GM23248 (cell line): ENCODE data around the gene ANKRD61. TPM values are rescaled to one million over a fixed set of nuclear protein-coding genes. Genes with fewer than 3 reads are reported as not detected.
A peak's percentile ranks its signal among the peaks of the same experiment; 100 is the strongest.
"Not testable (repeated sequence)": the region's sequence is repeated elsewhere in the genome, so short reads cannot be mapped to it uniquely, and the experiment has no call there.

Source experiments
- DNase-seq: peaks from one replicate; pipeline ENCODE4 v3.0.0-alpha.2; 2015
- H2AFZ ChIP-seq: fragments of 200-600 bp; sonication (generic); 2 replicates; pipeline ENCODE4 v1.6.1; 2016; ENCODE audit warnings: antibody characterized with exemption
- H3F3A ChIP-seq: fragments of 200-600 bp; sonication (generic); 2 replicates; pipeline ENCODE4 v1.6.1; 2016; ENCODE audit warnings: mild to moderate bottlenecking, antibody characterized with exemption, mixed run types; ENCODE audit not compliant: insufficient read depth
- H3K27ac ChIP-seq: fragments of 200-600 bp; sonication (generic); 2 replicates; pipeline ENCODE4 v1.5.1; 2016; ENCODE audit warnings: mild to moderate bottlenecking
- H3K27me3 ChIP-seq: fragments of 200-600 bp; sonication (generic); replicated peaks from 2 replicates; pipeline ENCODE4 v1.6.1; 2016; ENCODE audit warnings: mild to moderate bottlenecking; ENCODE audit not compliant: insufficient read depth
- H3K36me3 ChIP-seq: fragments of 200-600 bp; sonication (generic); 2 replicates; pipeline ENCODE4 v1.6.1; 2016; ENCODE audit warnings: low read depth, mild to moderate bottlenecking
- H3K4me1 ChIP-seq: fragments of 200-600 bp; sonication (generic); 2 replicates; pipeline ENCODE4 v1.6.1; 2016; ENCODE audit warnings: mild to moderate bottlenecking; ENCODE audit not compliant: insufficient read depth
- H3K4me2 ChIP-seq: fragments of 200-600 bp; sonication (generic); one replicate; pipeline ENCODE4 v1.6.1; 2016; ENCODE audit warnings: mild to moderate bottlenecking; ENCODE audit not compliant: unreplicated experiment
- H3K4me3 ChIP-seq: fragments of 200-600 bp; sonication (generic); 2 replicates; pipeline ENCODE4 v1.5.1; 2016; ENCODE audit warnings: mild to moderate bottlenecking
- H3K79me2 ChIP-seq: fragments of 200-600 bp; sonication (generic); 2 replicates; pipeline ENCODE4 v1.6.1; 2016; ENCODE audit warnings: mild to moderate bottlenecking; ENCODE audit not compliant: insufficient read depth
- H3K9ac ChIP-seq: fragments of 200-600 bp; sonication (generic); 2 replicates; pipeline ENCODE4 v1.6.1; 2016; ENCODE audit warnings: mild to moderate bottlenecking
- H3K9me2 ChIP-seq: fragments of 200-600 bp; sonication (generic); 2 replicates; pipeline ENCODE4 v1.6.1; 2016; ENCODE audit warnings: mixed run types, mild to moderate bottlenecking, moderate library complexity; ENCODE audit not compliant: insufficient read depth
- H3K9me3 ChIP-seq: fragments of 200-600 bp; sonication (generic); one replicate; pipeline ENCODE4 v1.6.1; 2017; ENCODE audit warnings: low read depth
- H4K20me1 ChIP-seq: fragments of 200-600 bp; sonication (generic); 2 replicates; pipeline ENCODE4 v1.6.0; 2016; ENCODE audit not compliant: insufficient read depth
- EZH2 ChIP-seq: fragments of 200-600 bp; sonication (generic); IDR thresholded peaks from 2 replicates; pipeline ENCODE4 v1.6.1; 2018; ENCODE audit warnings: antibody characterized with exemption, mild to moderate bottlenecking; ENCODE audit not compliant: insufficient read depth, poor library complexity, severe bottlenecking
- EZH2phosphoT487 ChIP-seq: fragments of 200-600 bp; sonication (generic); IDR thresholded peaks from 2 replicates; pipeline ENCODE4 v1.6.1; 2018; ENCODE audit warnings: antibody characterized with exemption, moderate library complexity, mild to moderate bottlenecking, low read depth; ENCODE audit not compliant: insufficient read depth
- WGBS, 2 experiments: methylation state at CpG; one replicate each; pipeline ENCODE4 v1.1.6; 2015 to 2017; ENCODE audit warnings: low lambda C conversion rate in 2 of 2, low coverage in 1 of 2; ENCODE audit errors: missing lambda C conversion rate in 2 of 2; 5-methylcytosine and 5-hydroxymethylcytosine counted together
- in situ Hi-C: fragments of 300-500 bp; cut with MboI; formaldehyde crosslinking; loops from 2 replicates; pipeline ENCODE4 v1.15.0; 2020
- polyA plus RNA-seq: library from polyadenylated mRNA; unstranded; fragments of >200 nt; fragmentation: Nextera tagmentation; extraction: Ambion mirVana; gene quantifications from 2 replicates; pipeline ENCODE4 v1.2.1, GENCODE V29; 2016
- total RNA-seq: library from RNA; depleted of rRNA; stranded (reverse); fragments of >200 nt; shearing (Covaris generic); gene quantifications from 2 replicates; pipeline ENCODE4 v1.2.3, GENCODE V29; 2014

ANKRD61 gene
- total and polyA plus RNA-seq, 2 experiments from 2014 or later: 0.24 TPM; not detected in 1

GRCh38 chr7:6008668-6009611 lies 22.2 kb upstream of the ANKRD61 start, which contains the start of the genes AIMP2 and PMS2:
Gene AIMP2 (plus strand): TSS chr7:6009272. CDS start chr7:6009364, 92 bp downstream.
Gene PMS2 (minus strand): TSS chr7:6009049. CDS start chr7:6009019, 30 bp downstream.
- in situ Hi-C loops: loop anchor here (10.0 to 25.0 kb wide), 2 partner anchors 147 to 316 kb away; no protein-coding TSS in a partner anchor
- no peak for TF ChIP-seq EZH2phosphoT487
- TF ChIP-seq EZH2: no peak
- peak within 1 kb of the TSS; percentile 88 for H2AFZ ChIP-seq
- DNase-seq: peak; percentile 99
- 0 out of 2 replicates have a peak, but pooled peaks cover 2% of the 10 kb centered on the region for H3K36me3 ChIP-seq
- peak within 1 kb of the TSS; percentile 96 for H3K9ac ChIP-seq
- no peaks in the 10 kb centered on the region for H3K9me2 ChIP-seq
- H3K27ac ChIP-seq: peak within 1 kb of the TSS; percentile 88
- no peaks in the 10 kb centered on the region for H3K27me3 ChIP-seq
- peak within 1 kb of the TSS; percentile 95 for H3K4me3 ChIP-seq
- 2 to 4% methylated on average over 68 to 82 of the region's 84 CpGs for WGBS, 2 experiments
- no peaks in the 10 kb centered on the region for H3K9me3 ChIP-seq
- peak within 1 kb of the TSS; percentile 97 for H3K4me2 ChIP-seq
- peaks cover 24% of the 10 kb centered on the region for H3K4me1 ChIP-seq
- H3F3A ChIP-seq: no peaks in the 10 kb centered on the region
- peaks cover 70% of the 10 kb centered on the region for H3K79me2 ChIP-seq
- no peaks in the 10 kb centered on the region for H4K20me1 ChIP-seq

- H3K4me1 ChIP-seq: peaks cover 32% of the 10 kb centered on the region
- WGBS, 2 experiments: 88 to 92% methylated on average over 8 of the region's 8 CpGs
- DNase-seq, H3K9me3 ChIP-seq, H2AFZ ChIP-seq, H4K20me1 ChIP-seq, H3K36me3 ChIP-seq, H3K27me3 ChIP-seq, H3K9me2 ChIP-seq: not testable (repeated sequence)
- H3F3A ChIP-seq: peaks cover 12% of the 10 kb centered on the region
- peaks cover 79% of the 10 kb centered on the region for H3K79me2 ChIP-seq
- H3K9ac ChIP-seq: peak overlapping the region; percentile 96
- in situ Hi-C loops: loop anchor here (25.0 kb wide), 1 partner anchor 148 kb away; no protein-coding TSS in a partner anchor
- peak overlapping the region; percentile 91 for H3K4me2 ChIP-seq
- H3K4me3 ChIP-seq: peak overlapping the region; percentile 95
- H3K27ac ChIP-seq: peak overlapping the region; percentile 88; the same call in 1 of the 2 replicates
Measured at GRCh38 chr7:6010370-6010769, 20.8 kb upstream of the ANKRD61 start.

- DNase-seq: no peak
- H3K27ac ChIP-seq: peak overlapping the region; percentile 40
- H3K9me3 ChIP-seq: no peaks in the 10 kb centered on the region
- no peak for TF ChIP-seq EZH2
- TF ChIP-seq EZH2phosphoT487: no peak
- peaks cover 22% of the 10 kb centered on the region for H3F3A ChIP-seq
- H4K20me1 ChIP-seq: no peaks in the 10 kb centered on the region
- no peaks in the 10 kb centered on the region for H3K27me3 ChIP-seq
- H3K4me1 ChIP-seq: peaks cover 43% of the 10 kb centered on the region
- H3K4me3 ChIP-seq: no peak overlapping the region
- no peaks in the 10 kb centered on the region for H3K36me3 ChIP-seq
- no peak overlapping the region for H2AFZ ChIP-seq
- WGBS, 2 experiments: 57% methylated on average over 2 of the region's 2 CpGs
- H3K79me2 ChIP-seq: peaks cover 75% of the 10 kb centered on the region
- H3K4me2 ChIP-seq: no peak overlapping the region
- H3K9me2 ChIP-seq: no peaks in the 10 kb centered on the region
- in situ Hi-C loops: loop anchor here (25.0 kb wide), 1 partner anchor 149 kb away; no protein-coding TSS in a partner anchor
- H3K9ac ChIP-seq: peak overlapping the region; percentile 15; the same call in 1 of the 2 replicates
Measured at GRCh38 chr7:6011541-6011940, 19.6 kb upstream of the ANKRD61 start.

- peaks cover 44% of the 10 kb centered on the region for H3K4me1 ChIP-seq
- peaks cover 74% of the 10 kb centered on the region for H3K79me2 ChIP-seq
- WGBS, 2 experiments: 77 to 81% methylated on average over 14 of the region's 14 CpGs
- TF ChIP-seq EZH2phosphoT487: no peak
- TF ChIP-seq EZH2: no peak
- H3K4me3 ChIP-seq: no peak overlapping the region
- in situ Hi-C loops: loop anchor here (25.0 kb wide), 1 partner anchor 150 kb away; no protein-coding TSS in a partner anchor
- H3K4me2 ChIP-seq: no peak overlapping the region
- H3K9ac ChIP-seq: peak overlapping the region; percentile 15; the same call in 1 of the 2 replicates
- H3K9me2 ChIP-seq: no peaks in the 10 kb centered on the region
- H2AFZ ChIP-seq: no peak overlapping the region
- 0 out of 2 replicates have a peak, but pooled peaks cover 2% of the 10 kb centered on the region for H3K36me3 ChIP-seq
- no peaks in the 10 kb centered on the region for H4K20me1 ChIP-seq
- peak overlapping the region; percentile 40 for H3K27ac ChIP-seq
- H3F3A ChIP-seq: peaks cover 26% of the 10 kb centered on the region
- peak; percentile 55 for DNase-seq
- H3K9me3 ChIP-seq: no peaks in the 10 kb centered on the region
- H3K27me3 ChIP-seq: no peaks in the 10 kb centered on the region
Measured at GRCh38 chr7:6012355-6013104, 18.6 kb upstream of the ANKRD61 start.
